SIG-M5 treated with dmso at 0.1 percent for 504 hours (cell line): Measurements from ENCODE around the gene KCTD21.

ENCODE experiments used
- DNase-seq: peaks from one replicate; lab custom pipeline; 2025; ENCODE audit not compliant: unreplicated experiment; lab: John Stamatoyannopoulos, UW

KCTD21 gene

DNA sequence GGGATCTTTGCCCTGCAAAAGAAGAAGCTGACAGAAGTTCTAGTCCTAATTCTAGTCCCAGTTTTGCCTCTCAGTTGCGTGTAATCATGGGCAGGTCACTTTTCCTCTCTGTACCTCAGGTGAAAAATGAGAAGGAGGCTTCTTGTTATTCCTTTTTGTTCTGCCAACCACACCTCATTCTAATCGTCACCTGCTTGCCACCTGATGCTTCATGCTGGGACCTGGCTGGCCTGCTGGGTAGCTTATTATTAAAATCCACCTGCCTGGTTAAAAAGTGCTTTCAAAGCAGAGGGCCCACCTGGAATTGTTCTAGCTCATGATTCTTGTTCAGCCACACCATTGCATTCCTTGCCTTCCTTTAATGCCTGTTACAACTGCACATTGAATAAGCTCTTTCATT lies 40.6 kb downstream of the KCTD21 start:
- DNase-seq = no peak

DNA sequence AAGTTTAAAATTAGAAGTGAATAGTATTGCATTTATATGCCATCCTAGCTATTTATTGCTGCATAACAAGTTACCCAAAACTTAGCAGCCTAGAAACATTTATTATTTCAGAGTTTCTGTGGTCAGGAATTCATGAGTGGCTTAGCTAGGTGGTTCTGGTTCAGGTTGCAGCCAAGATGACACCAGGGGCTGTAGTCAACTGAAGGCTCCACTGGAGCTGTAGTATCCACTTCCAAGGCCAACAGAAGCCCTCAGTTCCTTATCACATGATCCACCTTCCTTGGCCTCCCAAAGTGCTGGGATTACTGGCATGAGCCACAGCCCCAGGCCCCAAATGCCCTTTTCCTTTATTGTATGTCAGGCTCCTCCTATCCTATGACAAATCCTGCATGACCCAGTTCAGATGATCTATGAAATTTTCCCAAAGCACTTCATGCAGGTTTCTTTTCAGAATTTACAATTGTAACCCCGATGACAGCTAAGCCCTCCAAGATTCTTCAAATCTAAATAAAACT lies 42.9 kb downstream of the KCTD21 start:
- no peak for DNase-seq

DNA sequence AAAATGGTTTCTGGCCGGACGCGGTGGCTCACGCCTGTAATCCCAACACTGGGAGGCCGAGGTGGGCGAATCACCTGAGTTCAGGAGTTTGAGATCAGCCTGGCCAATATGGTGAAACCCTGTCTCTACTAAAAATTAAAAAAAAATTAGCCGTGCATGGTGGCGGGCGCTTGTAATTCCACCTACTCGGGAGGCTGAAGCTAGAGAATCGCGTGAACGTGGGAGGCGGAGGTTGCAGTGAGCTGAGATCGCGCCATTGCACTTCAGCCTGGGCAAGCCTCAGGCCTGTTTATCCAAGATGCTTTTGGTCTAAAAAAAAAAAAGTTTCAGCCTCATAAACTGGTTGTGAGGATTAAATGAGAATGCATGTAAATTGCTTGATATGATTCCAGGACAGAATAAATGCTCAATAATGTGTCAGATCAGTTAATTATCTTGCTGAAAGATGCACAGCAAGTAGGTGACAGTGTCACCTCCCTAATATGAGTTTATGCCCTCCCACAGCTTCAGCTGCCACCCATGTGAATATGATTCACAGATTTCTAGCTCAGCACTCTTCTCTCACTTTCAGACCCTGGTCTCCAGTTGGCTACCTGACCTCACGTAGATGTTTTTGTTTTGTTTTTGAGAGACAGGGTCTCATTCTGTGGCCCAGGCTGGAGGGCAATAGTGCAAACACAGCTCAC lies 47.9 kb downstream of the KCTD21 start:
- no peak for DNase-seq

DNA sequence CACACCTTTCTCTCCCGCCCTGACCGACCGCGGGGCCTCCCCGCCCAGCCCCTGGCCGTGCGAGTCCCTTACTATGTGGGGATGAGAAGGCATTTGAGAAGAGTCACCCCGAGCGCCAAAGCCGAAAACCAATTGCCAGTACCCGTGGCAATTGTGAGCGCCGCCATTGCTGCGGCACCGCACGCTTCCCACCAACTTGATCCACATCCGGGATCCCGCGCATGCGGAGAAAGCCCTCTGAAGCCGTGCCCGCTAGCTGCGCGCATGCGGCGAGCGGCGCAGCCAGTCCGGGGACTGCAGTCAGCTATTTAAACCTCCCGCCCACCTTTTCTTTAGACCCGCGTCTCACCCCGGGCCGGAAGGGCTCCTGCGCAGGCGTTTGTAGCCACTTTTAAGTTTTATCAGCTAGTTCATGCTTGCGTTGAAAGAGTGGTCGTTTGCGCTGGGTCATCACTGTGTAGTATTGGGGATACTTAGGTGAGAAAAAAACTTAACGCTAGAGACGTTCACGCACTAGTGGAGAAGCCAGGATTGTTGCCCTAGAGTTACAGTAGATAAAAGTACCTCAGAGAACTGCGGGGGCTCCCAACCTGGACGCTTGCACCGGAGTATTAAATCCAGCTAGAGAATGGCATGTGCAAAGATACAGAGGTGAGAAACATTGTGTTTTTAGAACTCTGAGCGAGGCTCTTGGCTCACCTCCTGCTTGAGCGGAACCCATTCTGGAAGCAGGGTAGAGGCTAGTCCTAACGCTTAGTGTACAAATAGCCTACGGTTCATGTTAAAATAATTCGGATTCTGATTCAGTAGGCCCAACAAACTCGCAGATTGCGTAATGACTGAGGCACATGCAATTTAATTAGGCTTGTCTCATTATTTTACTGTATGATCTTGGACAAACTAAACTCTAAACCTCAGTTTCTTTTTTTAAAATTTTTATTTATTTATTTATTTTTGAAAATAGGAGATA lies 48.7 kb downstream of the KCTD21 start, which contains the start of gene ALG8:
ALG8 (minus strand) TSS at position 205 of the 970 bp plus-strand sequence; CDS start at position 167, 38 bp downstream.
- DNase-seq = peak; percentile 92

DNA sequence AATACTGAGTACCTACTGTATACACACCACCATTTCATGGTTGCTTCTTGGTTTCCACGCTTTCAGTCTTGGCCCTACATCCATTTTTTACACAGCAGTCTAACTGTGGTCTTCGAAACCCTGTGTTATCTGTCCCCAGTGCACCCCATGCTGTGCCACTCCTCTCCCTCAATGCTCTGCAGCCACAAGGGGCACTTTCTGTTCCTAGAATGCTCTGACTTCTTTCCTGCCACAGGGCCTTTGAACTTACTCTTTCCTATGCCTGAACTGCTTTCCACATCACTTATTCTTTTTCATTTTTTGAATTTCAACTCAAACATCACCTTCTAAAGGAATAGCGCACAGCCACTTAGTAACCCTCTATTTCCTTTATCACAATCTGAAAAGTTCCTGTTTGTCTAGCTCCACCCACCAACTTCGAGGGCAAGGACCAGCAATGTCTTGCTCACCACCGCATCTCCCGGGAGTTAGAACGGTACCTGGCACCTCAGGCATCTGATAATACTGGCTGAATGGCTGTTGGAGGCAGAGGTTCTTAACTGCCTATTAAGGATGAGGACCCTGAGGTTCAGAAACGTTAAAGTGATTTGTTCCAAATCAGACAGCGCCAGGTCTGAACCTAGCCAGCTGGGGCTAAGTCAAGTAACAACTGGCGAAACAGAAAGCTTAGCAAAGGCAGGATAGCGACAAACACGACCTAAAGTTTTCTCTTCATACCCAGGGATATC lies 49.6 kb downstream of the KCTD21 start:
- peak; percentile 61 for DNase-seq

DNA sequence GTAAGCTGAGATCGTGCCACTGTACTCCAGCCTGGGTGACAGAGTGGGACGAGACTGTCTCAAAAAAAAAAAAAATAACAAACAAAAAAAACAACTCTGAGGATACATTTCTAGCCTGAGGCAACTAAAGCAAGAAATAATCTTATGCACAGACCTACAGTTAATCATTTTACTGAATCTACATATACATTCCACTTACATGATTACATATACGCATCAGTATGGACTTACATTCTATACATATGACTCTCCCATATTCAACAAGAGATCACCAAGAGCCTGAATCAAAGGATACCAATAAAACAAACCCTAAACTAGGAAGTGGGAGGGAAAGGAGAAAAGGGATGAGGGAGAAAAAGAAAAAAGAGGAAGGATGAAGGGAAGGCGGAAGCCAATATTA lies 50.1 kb downstream of the KCTD21 start:
- no peak for DNase-seq

DNA sequence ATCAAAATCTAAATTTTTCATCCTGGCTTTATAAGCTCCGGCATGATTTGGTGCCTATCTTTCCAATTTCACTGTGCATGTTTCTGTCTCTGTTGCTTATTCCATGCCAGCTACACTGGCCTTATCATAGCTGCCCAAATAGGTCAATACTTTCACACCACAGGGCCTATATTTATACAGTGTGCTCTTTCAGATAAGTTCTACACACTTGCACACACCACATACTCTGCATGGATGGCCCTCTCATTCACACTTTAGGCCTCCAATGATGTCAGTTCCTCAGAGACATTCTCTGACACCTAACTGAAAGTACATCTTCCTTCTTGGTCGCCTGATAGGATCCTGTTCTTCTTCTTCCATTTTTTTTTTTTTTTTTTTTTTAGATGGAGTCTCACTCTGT lies 56.0 kb downstream of the KCTD21 start:
- DNase-seq = no peak

DNA sequence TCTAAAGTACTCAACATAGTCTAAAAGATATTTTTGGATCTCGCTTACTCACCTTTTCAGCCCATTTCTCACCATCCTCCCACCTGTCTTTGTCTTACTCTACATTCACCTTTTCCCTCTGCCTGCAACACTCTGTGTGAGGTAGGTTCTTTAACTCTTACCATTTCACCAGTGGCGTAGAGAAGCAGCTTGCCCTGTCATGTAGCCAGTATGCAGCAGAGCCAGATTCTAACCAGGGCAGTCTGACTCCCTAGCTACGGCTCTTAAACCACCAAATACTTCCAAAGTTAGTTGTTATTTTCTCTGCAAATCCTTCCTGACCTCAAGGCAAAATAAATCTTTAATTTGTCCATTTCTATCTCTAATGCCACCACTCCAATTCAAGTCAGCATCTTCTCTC lies 56.5 kb downstream of the KCTD21 start:
- DNase-seq = no peak

DNA sequence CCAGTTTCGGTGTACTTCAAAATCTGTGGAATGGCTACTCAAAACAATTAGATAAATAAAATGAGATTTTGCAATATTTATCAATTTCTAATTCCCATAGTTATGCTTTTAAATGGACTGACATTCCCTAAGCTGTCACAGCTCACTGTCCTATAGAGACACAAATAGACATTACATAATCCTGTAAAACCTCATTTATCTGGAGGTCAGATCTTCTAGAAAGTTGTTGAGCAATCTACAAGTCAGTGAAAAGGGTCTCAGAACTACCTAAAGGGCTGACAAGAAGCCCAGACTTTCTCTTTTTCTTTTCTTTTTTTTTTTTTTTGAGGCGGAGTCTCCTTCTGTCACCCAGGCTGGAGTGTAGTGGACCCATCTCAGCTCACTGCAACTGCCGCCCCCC lies 61.0 kb downstream of the KCTD21 start:
- peak; percentile 41 for DNase-seq
